ENCODE measurements around the gene HIC1.

GRCh38 chr17:2084766-2085647 lies 30.1 kb downstream of the HIC1 start:
- TF ChIP-seq POLR2AphosphoS5 (IDR thresholded peaks at IDR 0.05; ENCODE audit: low read depth, low read length) (no peak), CTCF (IDR thresholded peaks at IDR 0.05) (no peak), REST (IDR thresholded peaks at IDR 0.05; ENCODE audit: insufficient read depth in 1 of 2, low read depth in 2 of 2, low read length in 1 of 2) (no peak), TCF7L2 (IDR thresholded peaks at IDR 0.05; ENCODE audit: low read depth, low read length) (no peak), SIN3A (IDR thresholded peaks at IDR 0.05; ENCODE audit: borderline replicate concordance, insufficient read depth, low read depth, low read length) (no peak)
